ENCODE data around the gene PTPRT. TPM values are rescaled to one million over a fixed set of nuclear protein-coding genes. Genes with fewer than 3 reads are reported as not detected.

Gene PTPRT
- polyA plus RNA-seq, 1 donor: 0.78 TPM

DNA sequence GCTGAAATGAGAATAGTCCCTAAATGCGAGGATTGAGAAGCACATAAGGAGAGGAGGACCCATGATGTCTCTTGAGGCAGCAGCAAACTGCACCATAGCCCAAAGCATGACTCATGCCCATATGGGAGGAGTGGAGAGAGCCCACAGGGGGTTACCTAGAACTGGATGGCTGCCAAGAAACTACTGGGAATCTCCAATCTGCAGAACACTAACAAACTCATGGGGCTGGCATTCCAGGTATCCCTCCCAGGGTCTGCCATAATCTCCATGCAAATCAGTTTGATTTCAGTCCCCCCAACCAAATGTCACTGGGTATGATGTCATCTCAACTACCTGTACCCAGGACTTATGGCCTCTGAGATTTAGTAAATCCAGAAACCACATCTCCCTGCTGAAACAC is 410.5 kb downstream of the PTPRT start:
- no peak for DNase-seq
- WGBS (ENCODE audit: insufficient coverage, low lambda C conversion rate): no CpG with 5 or more reads among the region's 1 CpG
- Histone ChIP-seq H3K4me3 (ENCODE audit: low read length) (no peak overlapping the region), H3K9me3 (ENCODE audit: control insufficient read depth, low read depth, low read length) (no peaks in the 10 kb centered on the region), H3K27me3 (ENCODE audit: control insufficient read depth, insufficient read depth, low read length) (no peaks in the 10 kb centered on the region), H3K36me3 (ENCODE audit: control insufficient read depth, insufficient read depth, low read length) (no peaks in the 10 kb centered on the region), H3K4me1 (ENCODE audit: control insufficient read depth, insufficient read depth, low read length) (no peaks in the 10 kb centered on the region), H3K27ac (ENCODE audit: low read length) (no peak overlapping the region)

DNA sequence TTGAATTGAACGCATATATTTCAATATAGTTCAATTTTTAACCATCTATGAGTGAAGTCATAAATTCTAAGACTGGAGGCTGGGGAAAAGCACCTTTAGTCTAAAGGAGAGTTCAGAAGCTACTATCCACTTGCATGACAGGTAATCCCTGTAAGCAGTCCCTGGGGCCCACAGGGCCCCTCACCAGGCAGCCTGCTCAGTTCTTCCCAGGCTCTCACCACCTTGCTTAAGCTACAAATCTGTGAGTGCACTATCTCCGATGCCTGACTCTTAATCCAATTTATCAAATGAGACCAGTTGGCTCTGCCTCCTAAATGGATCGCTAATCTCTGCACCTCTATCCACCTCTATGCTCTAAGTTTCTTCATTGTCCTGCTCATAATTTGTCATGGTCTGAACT is 413.8 kb downstream of the PTPRT start:
- H3K36me3 ChIP-seq (ENCODE audit: control insufficient read depth, insufficient read depth, low read length): no peaks in the 10 kb centered on the region
- no peak overlapping the region for H3K4me3 ChIP-seq (ENCODE audit: low read length)
- DNase-seq: no peak
- H3K27me3 ChIP-seq (ENCODE audit: control insufficient read depth, insufficient read depth, low read length): no peaks in the 10 kb centered on the region
- H3K9me3 ChIP-seq (ENCODE audit: control insufficient read depth, low read depth, low read length): no peaks in the 10 kb centered on the region
- H3K4me1 ChIP-seq (ENCODE audit: control insufficient read depth, insufficient read depth, low read length): no peaks in the 10 kb centered on the region
- WGBS (ENCODE audit: insufficient coverage, low lambda C conversion rate): no CpG with 5 or more reads among the region's 3 CpGs
- no peak overlapping the region for H3K27ac ChIP-seq (ENCODE audit: low read length)

- Histone ChIP-seq H3K27ac (ENCODE audit: low read length) (no peak overlapping the region), H3K4me1 (ENCODE audit: control insufficient read depth, insufficient read depth, low read length) (no peaks in the 10 kb centered on the region), H3K4me3 (ENCODE audit: low read length) (no peak overlapping the region), H3K36me3 (ENCODE audit: control insufficient read depth, insufficient read depth, low read length) (no peaks in the 10 kb centered on the region), H3K27me3 (ENCODE audit: control insufficient read depth, insufficient read depth, low read length) (no peaks in the 10 kb centered on the region), H3K9me3 (ENCODE audit: control insufficient read depth, low read depth, low read length) (no peaks in the 10 kb centered on the region)
- 83% methylated on average over 4 of the region's 7 CpGs for WGBS (ENCODE audit: insufficient coverage, low lambda C conversion rate)
- no peak for DNase-seq
Observed at GRCh38 chr20:42775037-42775436, 414.7 kb downstream of the PTPRT start.

GRCh38 chr20:42763015-42763414 is 426.7 kb downstream of the PTPRT start:
- Histone ChIP-seq H3K9me3 (ENCODE audit: control insufficient read depth, low read depth, low read length) (no peaks in the 10 kb centered on the region), H3K36me3 (ENCODE audit: control insufficient read depth, insufficient read depth, low read length) (no peaks in the 10 kb centered on the region), H3K4me1 (ENCODE audit: control insufficient read depth, insufficient read depth, low read length) (no peaks in the 10 kb centered on the region), H3K27ac (ENCODE audit: low read length) (no peak overlapping the region), H3K27me3 (ENCODE audit: control insufficient read depth, insufficient read depth, low read length) (no peaks in the 10 kb centered on the region), H3K4me3 (ENCODE audit: low read length) (no peak overlapping the region)
- no CpG with 5 or more reads among the region's 1 CpG for WGBS (ENCODE audit: insufficient coverage, low lambda C conversion rate)
- no peak for DNase-seq

DNA sequence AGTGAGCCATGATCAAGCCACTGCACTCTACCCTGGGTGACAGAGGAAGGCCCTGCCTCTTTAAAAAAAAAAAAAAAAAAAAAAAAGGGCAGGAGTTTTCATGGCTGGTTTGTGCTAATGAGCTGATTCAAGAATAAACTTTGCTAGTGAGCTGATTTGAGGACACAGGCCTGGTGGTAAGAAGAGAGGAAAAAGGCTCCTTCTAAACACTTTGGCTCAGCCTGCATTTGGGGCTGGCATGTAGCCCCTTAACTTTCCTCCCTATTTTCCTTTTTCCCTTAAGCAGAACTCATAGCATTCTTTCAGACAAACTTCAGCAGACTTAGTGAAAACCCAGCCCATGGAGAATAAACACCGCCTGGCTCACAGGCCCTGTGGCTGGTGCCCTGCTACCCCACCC is 432.7 kb downstream of the PTPRT start:
- no peaks in the 10 kb centered on the region for H3K27me3 ChIP-seq (ENCODE audit: control insufficient read depth, insufficient read depth, low read length)
- no peak overlapping the region for H3K4me3 ChIP-seq (ENCODE audit: low read length)
- H3K4me1 ChIP-seq (ENCODE audit: control insufficient read depth, insufficient read depth, low read length): no peaks in the 10 kb centered on the region
- DNase-seq: no peak
- no peaks in the 10 kb centered on the region for H3K9me3 ChIP-seq (ENCODE audit: control insufficient read depth, low read depth, low read length)
- no peak overlapping the region for H3K27ac ChIP-seq (ENCODE audit: low read length)
- WGBS (ENCODE audit: insufficient coverage, low lambda C conversion rate): no CpG with 5 or more reads among the region's 1 CpG
- H3K36me3 ChIP-seq (ENCODE audit: control insufficient read depth, insufficient read depth, low read length): no peaks in the 10 kb centered on the region

- no peak for DNase-seq
- H3K4me3 ChIP-seq (ENCODE audit: low read length): no peak overlapping the region
- H3K27me3 ChIP-seq (ENCODE audit: control insufficient read depth, insufficient read depth, low read length): no peaks in the 10 kb centered on the region
- H3K4me1 ChIP-seq (ENCODE audit: control insufficient read depth, insufficient read depth, low read length): no peaks in the 10 kb centered on the region
- no peak overlapping the region for H3K27ac ChIP-seq (ENCODE audit: low read length)
- no peaks in the 10 kb centered on the region for H3K36me3 ChIP-seq (ENCODE audit: control insufficient read depth, insufficient read depth, low read length)
- no CpG with 5 or more reads among the region's 2 CpGs for WGBS (ENCODE audit: insufficient coverage, low lambda C conversion rate)
- H3K9me3 ChIP-seq (ENCODE audit: control insufficient read depth, low read depth, low read length): no peaks in the 10 kb centered on the region
Observed at GRCh38 chr20:42754706-42755105, 435.0 kb downstream of the PTPRT start.

DNA sequence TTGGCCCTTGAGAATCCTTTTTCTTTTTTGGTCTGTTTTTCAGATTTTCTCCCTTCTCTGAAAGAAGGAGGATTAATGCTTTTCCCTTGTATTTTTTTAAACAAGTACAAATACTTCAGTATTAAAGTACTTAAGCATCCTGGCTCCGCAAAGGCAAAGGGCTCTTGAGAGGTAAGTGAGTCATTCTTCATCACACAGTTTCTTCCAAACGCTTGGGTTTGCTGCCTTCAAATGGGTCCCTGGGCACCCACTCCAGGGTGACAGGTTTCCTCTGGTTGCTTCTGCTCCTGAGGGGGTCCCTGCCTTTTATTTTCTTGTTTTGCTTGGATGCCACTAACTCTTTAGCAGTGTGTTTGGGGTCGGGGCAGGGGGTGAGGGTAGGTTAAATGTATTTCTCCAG is 437.1 kb downstream of the PTPRT start:
- no peak for DNase-seq
- Histone ChIP-seq H3K36me3 (ENCODE audit: control insufficient read depth, insufficient read depth, low read length) (no peaks in the 10 kb centered on the region), H3K27me3 (ENCODE audit: control insufficient read depth, insufficient read depth, low read length) (no peaks in the 10 kb centered on the region), H3K27ac (ENCODE audit: low read length) (no peak overlapping the region), H3K4me1 (ENCODE audit: control insufficient read depth, insufficient read depth, low read length) (no peaks in the 10 kb centered on the region), H3K9me3 (ENCODE audit: control insufficient read depth, low read depth, low read length) (no peaks in the 10 kb centered on the region), H3K4me3 (ENCODE audit: low read length) (no peak overlapping the region)
- no CpG with 5 or more reads among the region's 3 CpGs for WGBS (ENCODE audit: insufficient coverage, low lambda C conversion rate)

GRCh38 chr20:42749556-42749955 is 440.1 kb downstream of the PTPRT start:
- H3K36me3 ChIP-seq (ENCODE audit: control insufficient read depth, insufficient read depth, low read length): no peaks in the 10 kb centered on the region
- no CpG with 5 or more reads among the region's 5 CpGs for WGBS (ENCODE audit: insufficient coverage, low lambda C conversion rate)
- H3K27me3 ChIP-seq (ENCODE audit: control insufficient read depth, insufficient read depth, low read length): no peaks in the 10 kb centered on the region
- H3K4me1 ChIP-seq (ENCODE audit: control insufficient read depth, insufficient read depth, low read length): no peaks in the 10 kb centered on the region
- H3K27ac ChIP-seq (ENCODE audit: low read length): no peak overlapping the region
- no peaks in the 10 kb centered on the region for H3K9me3 ChIP-seq (ENCODE audit: control insufficient read depth, low read depth, low read length)
- no peak for DNase-seq
- no peak overlapping the region for H3K4me3 ChIP-seq (ENCODE audit: low read length)

GRCh38 chr20:42747765-42748411 is 441.8 kb downstream of the PTPRT start:
- Histone ChIP-seq H3K4me3 (ENCODE audit: low read length) (no peak overlapping the region), H3K27ac (ENCODE audit: low read length) (no peak overlapping the region), H3K4me1 (ENCODE audit: control insufficient read depth, insufficient read depth, low read length) (no peaks in the 10 kb centered on the region), H3K36me3 (ENCODE audit: control insufficient read depth, insufficient read depth, low read length) (no peaks in the 10 kb centered on the region), H3K27me3 (ENCODE audit: control insufficient read depth, insufficient read depth, low read length) (no peaks in the 10 kb centered on the region), H3K9me3 (ENCODE audit: control insufficient read depth, low read depth, low read length) (no peaks in the 10 kb centered on the region)
- no peak for DNase-seq
- no CpG with 5 or more reads among the region's 2 CpGs for WGBS (ENCODE audit: insufficient coverage, low lambda C conversion rate)

DNA sequence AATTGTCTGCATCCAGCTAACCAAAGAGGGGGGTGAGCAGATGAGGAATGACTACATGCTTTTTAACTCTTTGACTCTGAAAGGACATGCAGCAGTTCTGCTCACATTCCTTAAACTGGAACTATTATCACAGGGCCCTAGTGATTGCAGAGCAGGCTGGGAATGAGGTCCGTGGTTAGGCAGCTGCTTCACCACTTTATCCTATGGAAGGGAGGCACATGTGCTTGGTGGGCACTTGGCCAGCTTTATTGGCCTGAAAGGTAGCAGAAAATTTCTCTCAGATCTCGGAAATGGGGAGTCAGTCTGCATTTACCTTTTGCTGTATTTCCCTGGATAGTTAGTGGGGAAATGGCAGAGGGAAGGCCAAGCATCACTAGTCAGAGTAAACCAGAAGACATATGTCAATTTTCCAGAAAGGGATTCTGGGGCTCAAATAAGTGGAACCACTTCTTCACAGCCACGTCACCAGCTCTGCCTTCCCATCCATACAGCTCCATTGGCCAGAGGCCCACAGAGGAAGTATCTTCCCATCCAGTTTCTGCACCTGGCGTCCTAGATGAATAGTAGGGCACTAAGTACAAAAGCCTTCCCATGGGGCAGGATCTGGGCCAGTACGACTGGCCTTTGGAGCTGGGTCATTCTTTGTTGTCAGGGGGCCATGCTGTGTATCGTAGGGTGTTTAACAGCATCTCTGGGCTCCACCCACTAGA is 444.8 kb downstream of the PTPRT start:
- no peak for DNase-seq
- Histone ChIP-seq H3K36me3 (ENCODE audit: control insufficient read depth, insufficient read depth, low read length) (no peaks in the 10 kb centered on the region), H3K27ac (ENCODE audit: low read length) (no peak overlapping the region), H3K4me1 (ENCODE audit: control insufficient read depth, insufficient read depth, low read length) (no peaks in the 10 kb centered on the region), H3K27me3 (ENCODE audit: control insufficient read depth, insufficient read depth, low read length) (no peaks in the 10 kb centered on the region), H3K4me3 (ENCODE audit: low read length) (no peak overlapping the region), H3K9me3 (ENCODE audit: control insufficient read depth, low read depth, low read length) (no peaks in the 10 kb centered on the region)
- WGBS (ENCODE audit: insufficient coverage, low lambda C conversion rate): 100% methylated on average over 1 of the region's 6 CpGs

- H3K4me1 ChIP-seq (ENCODE audit: control insufficient read depth, insufficient read depth, low read length): no peaks in the 10 kb centered on the region
- H3K27ac ChIP-seq (ENCODE audit: low read length): no peak overlapping the region
- H3K27me3 ChIP-seq (ENCODE audit: control insufficient read depth, insufficient read depth, low read length): no peaks in the 10 kb centered on the region
- H3K9me3 ChIP-seq (ENCODE audit: control insufficient read depth, low read depth, low read length): no peaks in the 10 kb centered on the region
- H3K4me3 ChIP-seq (ENCODE audit: low read length): no peak overlapping the region
- no peak for DNase-seq
- WGBS (ENCODE audit: insufficient coverage, low lambda C conversion rate): no CpG with 5 or more reads among the region's 5 CpGs
- H3K36me3 ChIP-seq (ENCODE audit: control insufficient read depth, insufficient read depth, low read length): no peaks in the 10 kb centered on the region
Observed at GRCh38 chr20:42742926-42743325, 446.8 kb downstream of the PTPRT start.
